Gastroesophageal sphincter (tissue), 3 donors: ENCODE data around the gene BAHCC1.

Experiments
- CTCF ChIP-seq, 4 experiments: fragments of 200-600 bp in 2 of 4; fragments of 450-650 bp in 2 of 4; sonication (generic) in 1 of 4; IDR thresholded peaks; one replicate each; pipeline ENCODE4 v1.5.1; 2017 to 2019; ENCODE audit warnings: antibody characterized with exemption in 4 of 4, mild to moderate bottlenecking in 2 of 4, moderate library complexity in 2 of 4
- EP300 ChIP-seq: sonication (generic); formaldehyde crosslinking; IDR thresholded peaks from one replicate; pipeline ENCODE4 v1.6.1; 2017; ENCODE audit warnings: antibody characterized with exemption, mild to moderate bottlenecking
- POLR2A ChIP-seq, 2 donors: fragments of 450-650 bp; IDR thresholded peaks; one replicate each; pipeline ENCODE4 v1.6.1; 2017; ENCODE audit warnings: antibody characterized with exemption in 2 of 2, mild to moderate bottlenecking in 2 of 2, moderate library complexity in 1 of 2
- POLR2AphosphoS5 ChIP-seq: sonication (generic); formaldehyde crosslinking; IDR thresholded peaks from one replicate; pipeline ENCODE4 v1.6.1; 2017; ENCODE audit warnings: antibody characterized with exemption

GRCh38 chr17:81389585-81389984 lies 5.7 kb upstream of the BAHCC1 start:
- TF ChIP-seq CTCF (IDR thresholded peaks at IDR 0.05) (no peak), POLR2A (IDR thresholded peaks at IDR 0.05) (no peak), POLR2AphosphoS5 (no peak), EP300 (no peak)
